Limb (tissue), 2 donors: ENCODE measurements around the gene DUS2.
"Not testable (repeated sequence)": the region's sequence is repeated elsewhere in the genome, so short reads cannot be mapped to it uniquely, and the experiment has no call there.

Experiments
- DNase-seq, 2 donors: peaks; one replicate each; pipeline ENCODE4 v3.0.0-alpha.2; 2016; ENCODE audit errors: extremely low spot score in 2 of 2

DUS2 gene

DNA sequence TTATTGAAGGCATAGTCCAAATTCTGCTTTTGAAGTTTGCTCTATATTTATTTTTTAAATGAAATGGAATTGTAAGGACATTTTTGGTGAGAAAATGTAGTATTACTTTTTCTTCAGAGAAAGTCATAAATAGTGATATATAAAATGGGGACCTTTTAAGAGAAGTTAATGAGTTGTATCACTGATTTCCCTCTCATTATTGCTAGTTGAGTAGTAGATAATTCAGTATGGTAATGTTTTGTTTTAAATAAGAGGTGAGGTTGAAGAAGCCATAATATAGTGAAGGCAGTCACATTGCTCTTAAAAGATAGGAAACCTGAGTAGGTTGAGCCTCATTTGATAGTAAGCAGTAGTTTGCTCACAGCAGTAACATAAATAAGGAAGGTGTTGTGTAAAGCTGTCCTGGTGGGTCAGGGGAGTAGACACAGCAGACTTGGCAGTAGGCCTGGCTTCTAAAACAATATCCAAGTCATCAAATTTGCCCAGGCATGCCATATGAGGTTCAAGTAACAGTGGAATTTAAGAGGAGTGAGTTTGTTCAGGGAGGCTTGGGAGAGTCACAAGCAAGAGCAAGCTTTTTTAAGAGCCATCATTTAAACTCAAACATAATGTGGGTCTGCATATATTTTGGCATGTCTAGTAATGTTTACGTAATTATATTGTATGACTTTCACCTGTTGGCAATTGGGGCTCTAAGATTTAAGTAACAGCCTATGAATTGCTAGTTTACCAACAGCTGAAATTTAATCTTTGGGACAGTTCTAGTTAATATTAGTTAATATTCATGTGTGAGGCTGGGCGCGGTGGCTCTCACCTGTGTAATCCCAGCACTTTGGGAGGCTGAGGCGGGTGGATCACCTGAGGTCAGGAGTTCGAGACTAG is 68.5 kb downstream of the DUS2 start:
- no peak for DNase-seq

DNA sequence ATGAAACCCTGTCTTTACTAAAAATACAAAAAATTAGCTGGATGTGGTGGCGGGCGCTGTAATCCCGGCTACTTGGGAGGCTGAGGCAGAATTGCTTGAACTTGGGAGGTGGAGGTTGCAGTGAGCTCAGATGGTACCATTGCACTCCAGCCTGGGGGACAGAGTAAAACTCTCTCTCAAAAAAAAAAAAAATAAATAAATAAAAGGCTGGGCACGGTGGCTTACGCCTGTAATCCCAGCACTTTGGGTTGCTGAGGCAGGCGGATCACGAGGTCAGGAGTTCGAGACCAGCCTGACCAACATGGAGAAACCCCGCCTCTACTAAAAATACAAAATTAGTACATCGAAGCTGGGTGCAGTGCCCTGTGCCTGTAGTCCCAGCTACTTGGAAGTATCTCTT is 69.2 kb downstream of the DUS2 start:
- DNase-seq = not testable (repeated sequence)

DNA sequence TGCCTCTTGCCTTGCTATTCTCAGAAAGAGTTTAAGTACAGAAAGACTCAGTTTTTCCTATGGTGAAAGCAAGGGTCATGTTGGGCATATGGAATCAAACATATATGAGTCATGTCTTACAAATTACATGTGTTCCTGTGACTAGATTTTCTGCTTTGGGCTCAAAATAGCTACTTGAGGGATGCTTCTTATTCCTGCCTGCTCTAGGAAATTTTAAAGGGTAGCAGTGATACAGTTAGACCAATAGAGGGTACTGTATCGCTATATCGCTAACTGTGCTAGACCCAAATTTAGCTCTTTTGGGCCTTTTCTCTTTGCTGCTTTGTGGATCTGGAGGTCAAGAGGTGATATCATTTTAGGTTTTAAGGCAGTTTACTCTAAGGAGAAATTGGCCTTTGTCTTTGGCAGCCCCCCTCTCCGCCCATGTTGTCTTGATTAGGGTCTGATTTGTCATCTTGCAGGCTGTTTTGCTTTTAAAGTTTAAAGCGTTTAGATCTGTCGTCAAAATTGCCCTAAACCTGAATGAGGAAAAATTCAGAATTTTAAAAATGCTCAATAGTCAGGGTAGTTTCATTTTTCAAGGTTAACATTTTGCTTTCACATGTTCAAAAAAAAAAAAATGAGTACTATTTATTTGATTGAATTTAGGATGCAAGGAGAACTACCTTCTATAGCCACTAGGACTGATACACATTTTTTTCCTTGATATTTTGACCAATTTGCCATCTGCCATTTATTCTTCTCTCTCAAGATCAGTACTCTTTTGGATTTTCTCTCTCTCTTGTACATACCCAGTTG is 70.9 kb downstream of the DUS2 start:
- DNase-seq = peak in 1 of 2 donors; percentile 27

DNA sequence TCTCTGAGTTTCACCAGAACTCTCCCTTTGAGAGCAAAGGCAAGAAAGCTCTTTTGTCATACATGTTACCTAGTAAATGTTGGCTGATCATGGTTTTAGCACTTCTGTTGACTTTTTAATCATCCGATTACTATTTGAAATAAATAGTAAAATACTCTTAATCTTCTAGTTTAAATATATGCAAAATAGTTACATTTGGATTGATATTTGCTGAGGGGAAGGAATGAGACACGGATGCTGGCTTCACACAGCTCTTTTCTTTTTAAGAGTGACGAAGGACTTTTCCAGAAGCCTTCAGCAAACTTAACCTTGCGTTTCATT is 71.5 kb downstream of the DUS2 start:
- no peak for DNase-seq

DNA sequence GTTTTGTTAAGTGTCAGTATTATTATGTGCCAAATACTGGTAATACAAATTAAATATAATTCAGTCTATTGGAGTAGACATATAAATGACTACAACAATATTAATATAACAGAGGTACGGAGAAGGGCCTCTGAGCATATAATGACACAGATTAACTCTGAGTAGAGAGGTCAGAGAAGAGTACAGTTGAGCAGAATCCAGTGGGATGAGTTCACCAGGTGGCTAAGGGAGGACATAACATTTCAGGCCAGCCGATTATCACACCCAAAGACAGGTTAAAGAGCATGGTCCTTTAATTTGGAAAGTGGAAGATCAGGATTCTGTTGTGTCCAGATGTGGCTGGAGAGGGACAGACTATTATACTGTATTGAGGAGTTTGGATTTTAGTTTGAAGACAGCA is 73.4 kb downstream of the DUS2 start:
- no peak for DNase-seq

DNA sequence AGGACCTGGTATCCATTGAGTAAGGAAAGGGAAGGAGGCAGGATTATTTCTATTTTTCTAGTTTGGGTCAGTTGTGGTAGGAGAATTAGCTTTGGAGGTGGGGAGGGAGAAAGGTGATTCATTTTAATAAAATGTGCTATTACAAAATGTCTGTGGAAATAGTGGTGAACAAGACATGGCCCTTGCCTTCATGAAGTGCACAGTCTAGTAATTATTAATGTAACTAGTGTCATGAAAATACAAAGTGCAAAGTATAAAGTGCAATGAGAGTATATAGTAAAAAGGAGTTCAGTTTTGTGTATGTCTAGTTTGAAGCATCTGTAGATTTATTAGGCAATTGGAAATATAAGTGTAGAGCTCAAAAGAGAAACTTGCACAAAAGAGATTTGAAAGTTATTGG is 74.0 kb downstream of the DUS2 start:
- DNase-seq = no peak

DNA sequence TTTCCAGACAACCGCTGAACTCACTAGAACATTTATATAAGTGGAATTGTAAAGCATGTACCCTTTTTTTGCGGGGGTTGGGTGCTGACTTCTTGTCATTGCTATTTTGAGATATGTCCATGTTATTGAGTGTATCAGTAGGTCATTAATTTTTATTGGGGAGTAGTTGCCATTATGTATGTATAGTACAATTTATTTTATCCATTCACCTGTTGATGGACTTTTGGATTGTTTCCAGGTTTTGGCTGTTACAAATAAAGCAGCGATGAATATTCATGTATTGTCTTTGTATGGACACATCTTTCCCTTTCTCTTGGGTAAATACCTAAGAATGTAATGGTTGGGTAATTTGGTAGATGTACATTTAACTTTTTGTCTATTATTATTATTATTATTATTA is 74.8 kb downstream of the DUS2 start:
- DNase-seq = no peak

DNA sequence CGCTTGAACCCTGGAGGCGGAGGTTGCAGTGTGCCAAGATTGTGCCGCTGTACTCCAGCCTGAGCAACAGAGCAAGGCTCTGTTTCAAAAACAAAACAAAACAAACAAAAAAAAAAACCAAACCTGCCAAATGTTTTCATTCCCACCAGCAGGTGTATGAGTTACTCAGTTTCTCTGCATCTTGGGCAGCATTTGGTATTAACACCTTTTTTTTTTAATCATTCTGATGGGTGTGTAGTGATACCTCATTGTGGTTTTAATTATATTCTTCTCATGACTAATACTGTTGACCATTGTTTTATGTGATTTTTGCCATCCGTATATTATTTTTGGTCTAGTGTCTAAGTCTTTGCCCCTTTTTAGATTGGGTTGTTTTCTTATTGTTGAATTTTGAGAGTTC is 77.4 kb downstream of the DUS2 start:
- no peak for DNase-seq

DNA sequence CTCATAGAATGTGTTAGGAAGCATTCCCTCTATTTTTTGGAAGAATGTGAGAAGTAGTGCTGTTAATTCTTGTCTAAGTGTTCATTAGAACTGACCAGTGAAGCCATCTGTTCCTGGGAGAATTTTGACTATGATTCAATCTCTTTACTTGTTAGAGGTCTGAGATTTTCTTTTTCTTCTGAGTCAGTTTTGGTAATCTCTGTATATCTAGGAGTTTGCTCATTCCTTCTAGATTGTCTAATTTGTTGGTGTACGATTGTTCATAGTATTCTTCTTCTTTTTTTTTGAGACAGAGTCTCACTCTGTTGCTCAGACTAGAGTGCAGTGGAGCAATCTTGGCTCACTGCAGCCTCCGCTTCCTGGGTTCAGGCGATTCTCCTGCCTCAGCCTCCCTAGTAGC is 82.5 kb downstream of the DUS2 start:
- no peak for DNase-seq

DNA sequence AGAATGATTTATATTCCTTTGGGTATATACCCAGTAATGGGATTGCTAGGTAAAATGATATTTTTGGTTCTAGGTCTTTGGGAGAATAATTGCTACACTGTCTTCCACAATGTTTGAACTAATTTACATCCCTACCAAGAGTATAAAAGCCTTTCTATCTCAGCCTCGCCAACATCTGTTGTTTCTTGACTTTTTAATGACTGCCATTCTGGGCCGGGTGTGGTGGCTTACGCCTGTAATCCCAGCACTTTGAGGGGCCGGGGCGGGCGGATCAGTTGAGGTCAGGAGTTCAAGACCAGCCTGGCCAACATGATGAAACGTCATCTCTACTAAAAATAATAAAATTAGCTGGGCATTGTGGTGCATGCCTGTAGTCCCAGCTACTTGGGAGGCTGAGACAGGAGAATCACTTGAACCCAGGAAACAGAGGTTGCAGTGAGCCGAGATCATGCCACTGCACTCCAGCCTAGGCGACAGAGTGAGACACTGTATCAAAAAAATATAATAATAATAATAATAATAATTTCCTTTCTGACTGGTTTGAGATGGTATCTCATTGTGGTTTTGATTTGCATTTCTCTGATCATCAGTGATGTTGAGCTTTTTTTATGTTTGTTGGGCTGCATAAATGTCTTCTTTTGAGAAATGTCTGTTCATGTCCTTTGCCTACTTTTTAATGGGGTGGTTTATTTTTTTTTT is 84.3 kb downstream of the DUS2 start:
- DNase-seq = not testable (repeated sequence)

DNA sequence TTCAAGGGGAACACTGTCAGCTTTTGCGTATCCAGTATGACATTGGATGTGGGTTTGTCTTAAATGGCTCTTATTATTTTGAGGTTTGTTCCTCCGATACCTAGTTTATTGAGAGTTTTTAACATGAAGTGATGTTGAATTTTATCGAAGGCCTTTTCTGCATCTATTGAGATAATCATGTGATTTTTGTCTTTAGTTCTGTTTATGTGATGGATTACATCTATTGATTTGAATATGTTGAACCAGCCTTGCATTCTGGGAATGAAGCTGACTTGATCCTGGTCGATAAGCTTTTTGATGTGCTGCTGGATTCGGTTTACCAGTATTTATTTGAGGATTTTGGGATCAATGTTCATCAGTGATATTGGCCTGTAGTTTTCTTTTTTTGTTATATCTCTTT is 86.1 kb downstream of the DUS2 start:
- DNase-seq = not testable (repeated sequence)

DNA sequence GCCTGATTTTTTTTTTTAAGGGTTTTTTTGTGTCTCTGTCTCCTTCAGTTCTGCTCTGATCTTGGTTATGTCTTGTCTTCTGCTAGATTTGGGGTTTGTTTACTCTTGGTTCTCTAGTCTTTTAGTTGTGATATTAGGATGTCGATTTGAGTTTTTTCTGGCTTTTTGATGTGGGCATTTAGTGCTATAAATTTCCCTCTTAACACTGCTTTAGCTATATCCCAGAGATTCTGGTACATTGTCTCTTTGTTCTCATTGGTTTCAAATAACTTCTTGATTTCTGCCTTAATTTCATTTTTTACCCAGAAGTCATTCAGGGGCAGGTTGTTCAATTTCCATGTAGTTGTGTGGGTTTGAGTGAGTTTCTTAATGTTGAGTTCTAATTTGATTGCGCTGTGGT is 87.5 kb downstream of the DUS2 start:
- not testable (repeated sequence) for DNase-seq

DNA sequence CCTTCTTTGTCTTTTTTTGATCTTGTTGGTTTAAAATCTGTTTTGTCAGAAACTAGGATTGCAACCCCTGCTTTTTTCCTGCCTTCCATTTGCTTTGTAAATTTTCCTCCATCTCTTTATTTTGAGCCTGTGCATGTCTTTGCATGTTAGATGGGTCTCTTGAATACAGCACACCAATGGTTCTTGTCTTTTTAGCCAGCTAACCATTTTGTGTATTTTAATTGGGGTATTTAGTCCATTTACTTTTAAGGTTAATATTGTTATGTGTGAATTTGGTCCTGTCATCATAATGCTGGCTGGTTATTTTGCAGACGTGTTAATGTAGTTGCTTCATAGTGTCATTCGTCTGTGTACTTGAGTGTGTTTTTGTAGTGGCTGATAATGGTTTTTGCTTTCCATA is 88.3 kb downstream of the DUS2 start:
- no peak for DNase-seq

DNA sequence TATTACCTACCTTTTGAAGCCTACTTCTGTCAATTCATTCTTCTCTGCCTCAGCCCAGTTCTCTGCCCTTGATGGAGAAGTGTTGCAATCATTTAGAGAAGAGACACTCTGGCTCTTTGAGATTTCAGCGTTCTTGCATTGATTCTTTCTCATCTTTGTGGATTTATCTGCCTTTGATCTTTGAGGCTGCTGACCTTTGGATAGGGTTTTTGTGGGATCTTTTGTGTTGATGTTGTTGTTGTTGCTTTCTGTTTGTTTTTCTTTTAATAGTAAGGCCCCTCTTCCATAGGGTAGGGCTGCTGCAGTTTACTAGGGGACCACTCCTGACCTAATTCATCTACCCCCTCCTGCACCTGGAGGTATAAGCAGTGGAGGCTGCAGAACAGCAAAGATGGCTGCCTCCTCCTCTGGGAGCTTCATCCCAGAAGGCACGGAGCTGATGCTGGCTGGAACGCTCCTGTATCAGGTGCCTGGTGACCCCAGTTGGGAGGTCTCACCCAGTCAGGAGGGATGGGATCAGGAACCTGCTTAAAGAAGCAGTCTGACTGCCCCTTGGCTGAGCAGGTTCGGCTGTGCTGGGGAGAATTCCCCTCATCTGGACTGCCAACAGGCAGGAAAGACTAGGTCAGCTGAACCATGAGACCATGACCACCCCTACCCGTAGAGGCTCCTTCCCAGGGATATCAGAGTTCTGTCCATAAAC is 90.1 kb downstream of the DUS2 start:
- no peak for DNase-seq

DNA sequence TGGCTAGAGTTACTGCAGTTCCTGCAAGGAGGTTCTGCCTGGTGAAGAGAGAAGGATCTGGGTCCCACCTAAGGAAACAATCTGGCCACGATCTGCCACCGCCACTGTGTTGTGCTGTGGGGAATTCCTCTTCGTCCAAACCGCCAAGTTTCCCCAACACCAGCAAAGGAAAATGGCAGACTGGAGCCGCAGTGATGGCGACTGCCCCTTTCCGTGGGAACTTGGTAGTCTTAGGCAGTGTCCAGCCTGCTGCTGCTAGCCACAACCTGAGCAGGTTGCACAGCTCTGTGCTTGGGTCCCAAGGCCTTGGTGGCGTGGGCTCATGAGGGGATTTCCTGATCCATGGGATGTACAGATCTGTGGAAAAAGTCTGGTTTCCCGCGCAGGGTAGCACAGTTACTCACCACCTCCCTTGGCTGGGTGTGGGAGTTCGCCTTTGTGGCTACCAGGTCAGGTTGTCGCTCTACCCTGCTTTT is 90.7 kb downstream of the DUS2 start:
- DNase-seq = no peak

DNA sequence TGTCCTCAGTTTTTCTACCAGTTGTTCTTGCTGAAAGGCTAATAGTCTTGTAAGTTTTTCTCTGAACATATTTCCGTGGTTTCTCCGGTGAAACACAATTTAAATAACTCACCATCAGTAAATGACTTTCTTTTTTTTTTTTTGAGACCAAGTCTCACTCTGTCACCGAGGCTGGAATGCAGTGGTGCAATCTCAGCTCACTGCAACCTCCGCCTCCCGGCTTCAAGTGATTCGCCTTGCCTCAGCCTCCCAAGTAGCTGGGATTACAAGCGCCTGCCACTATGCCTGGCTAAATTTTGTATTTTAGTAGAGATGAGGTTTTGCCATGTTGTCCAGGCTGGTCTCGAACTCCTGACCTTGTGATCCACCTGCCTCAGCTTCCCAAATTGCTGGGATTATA is 91.9 kb downstream of the DUS2 start:
- DNase-seq = not testable (repeated sequence)

DNA sequence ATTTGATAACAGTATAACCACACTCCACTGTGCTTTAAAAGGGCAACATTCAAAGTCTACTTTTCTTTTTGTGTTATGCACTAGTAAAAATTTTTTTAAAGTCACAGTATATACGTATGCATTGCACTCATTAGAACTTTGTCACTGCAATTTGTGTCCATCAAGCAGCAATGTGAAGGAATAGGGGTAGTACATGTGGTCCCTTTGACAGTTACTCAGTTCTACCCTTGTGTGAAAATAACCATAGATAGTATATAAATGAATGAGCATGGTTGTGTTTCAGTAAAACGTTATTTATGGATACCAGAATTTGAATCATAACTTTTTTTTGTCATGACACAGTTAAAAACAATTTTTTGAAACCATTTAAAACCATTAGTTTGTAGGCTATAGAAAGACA is 92.8 kb downstream of the DUS2 start:
- DNase-seq = no peak

DNA sequence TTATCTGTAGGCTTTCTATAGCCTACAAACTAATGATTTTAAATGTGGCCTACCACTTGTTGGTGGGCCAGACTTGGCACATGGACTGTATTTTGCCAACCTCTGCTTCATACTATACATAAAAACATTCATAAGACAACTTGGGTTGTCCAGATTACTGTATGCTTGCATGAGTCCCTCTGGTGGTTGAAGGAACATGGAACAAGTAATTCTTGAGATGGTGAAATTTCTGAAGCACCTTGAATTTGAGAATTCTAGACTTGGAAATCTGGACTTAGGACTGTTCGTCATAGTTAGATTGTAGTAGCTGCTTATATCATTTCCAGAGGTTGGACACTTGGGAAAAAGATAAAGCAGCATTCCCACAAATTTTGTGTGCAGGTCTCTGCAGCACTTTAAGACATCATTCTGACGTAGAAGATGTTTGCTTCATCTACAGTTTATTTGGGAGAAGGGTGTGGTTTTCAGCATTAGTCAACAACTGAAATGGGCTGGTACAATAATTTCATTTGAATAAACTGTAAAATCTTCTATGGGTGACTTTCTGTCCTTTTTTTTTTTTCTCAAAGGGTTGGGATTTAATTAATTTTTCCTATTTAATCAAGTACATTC is 93.3 kb downstream of the DUS2 start:
- no peak for DNase-seq

DNA sequence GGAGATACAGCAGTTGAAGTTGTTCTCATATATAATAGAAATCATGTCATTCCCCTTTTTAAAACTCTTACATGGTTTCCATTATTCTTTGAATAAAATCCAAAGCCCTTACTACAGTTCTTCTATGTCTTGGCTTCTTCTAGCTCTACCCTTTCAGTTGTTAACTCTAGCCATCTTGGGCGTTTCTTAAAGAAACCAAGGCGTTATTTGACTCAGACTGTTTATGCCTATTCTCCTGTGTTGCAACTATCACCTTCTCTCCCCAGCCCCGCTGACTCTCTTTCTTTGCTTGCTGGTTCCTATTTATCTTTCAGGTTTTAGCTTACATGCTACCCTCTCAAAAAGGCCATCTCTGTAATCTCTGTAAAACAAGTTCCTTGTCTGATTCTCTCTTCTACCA is 94.8 kb downstream of the DUS2 start:
- DNase-seq = no peak

DNA sequence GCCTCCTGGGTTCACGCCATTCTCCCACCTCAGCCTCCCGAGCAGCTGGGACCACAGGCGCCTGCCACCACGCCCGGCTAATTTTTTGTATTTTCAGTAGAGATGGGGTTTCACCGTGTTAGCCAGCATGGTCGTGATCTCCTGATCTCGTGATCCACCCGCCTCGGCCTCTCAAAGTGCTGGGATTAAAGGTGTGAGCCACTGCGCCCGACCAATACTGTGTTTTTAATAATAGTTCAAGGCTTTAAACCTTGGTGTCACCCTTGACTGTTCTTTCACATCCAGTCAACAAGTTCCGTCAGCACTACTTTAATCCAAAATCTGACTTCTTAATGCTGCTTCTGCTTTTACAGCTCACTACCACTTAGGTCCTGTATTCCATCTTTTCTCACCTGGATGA is 95.9 kb downstream of the DUS2 start:
- not testable (repeated sequence) for DNase-seq

DNA sequence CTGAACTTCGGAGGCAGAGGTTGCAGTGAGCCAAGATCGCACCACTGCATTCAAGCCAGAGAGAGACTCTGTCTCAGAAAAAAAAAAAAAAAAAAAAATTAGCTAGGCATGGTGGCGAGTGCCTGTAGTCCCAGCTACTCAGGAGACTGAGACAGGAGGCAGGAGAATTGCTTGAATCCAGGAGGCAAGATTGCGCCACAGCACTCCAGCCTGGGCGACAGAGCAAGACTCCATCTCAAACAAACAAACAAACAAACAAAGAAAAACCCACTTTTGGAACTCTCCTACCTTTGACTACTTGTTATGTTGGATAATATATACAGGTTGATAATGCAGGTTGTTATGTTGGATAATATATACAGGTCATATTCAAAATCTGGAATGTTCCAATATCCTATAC is 97.4 kb downstream of the DUS2 start:
- DNase-seq = not testable (repeated sequence)
